Mammary epithelial cell (primary cell): ENCODE results near the gene EYS.

ENCODE experiments used
- EZH2 ChIP-seq: IDR thresholded peaks from 2 replicates; pipeline ENCODE4 v1.6.1; 2012; ENCODE audit warnings: low read length, inconsistent platforms, borderline replicate concordance
- TF ChIP-seq, protein P1 (sequence below), 2 donors: IDR thresholded peaks in 1 of 2; conservative IDR thresholded peaks in 1 of 2; 2 replicates each; pipeline ENCODE4 v1.5.1; 2011 to 2012; ENCODE audit warnings: inconsistent platforms in 2 of 2, low read length in 2 of 2, mild to moderate bottlenecking in 2 of 2, control low read depth in 1 of 2, low read depth in 1 of 2; ENCODE audit not compliant: insufficient read depth in 1 of 2; ENCODE audit errors: extremely low read depth in 1 of 2

DNA sequence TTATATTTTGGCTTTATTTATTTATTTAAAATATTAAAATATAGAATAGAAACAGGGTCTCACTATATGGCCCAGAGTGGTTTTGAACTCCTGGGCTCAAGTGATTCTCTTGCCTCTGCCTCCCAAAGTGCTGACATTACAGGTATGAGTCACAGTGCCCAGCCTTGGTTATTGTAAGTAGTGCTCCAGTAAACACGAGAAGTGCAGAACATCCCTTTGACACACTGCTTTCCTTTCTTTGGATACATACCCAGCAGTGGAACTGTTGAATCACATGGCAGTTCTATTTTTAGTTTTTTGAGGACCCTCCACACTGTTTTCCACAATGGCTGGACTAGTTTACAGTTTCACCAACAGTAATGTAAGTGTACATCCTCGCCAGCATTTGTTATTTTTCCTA is 1867.5 kb downstream of the EYS start:
- TF ChIP-seq, protein P1, sequence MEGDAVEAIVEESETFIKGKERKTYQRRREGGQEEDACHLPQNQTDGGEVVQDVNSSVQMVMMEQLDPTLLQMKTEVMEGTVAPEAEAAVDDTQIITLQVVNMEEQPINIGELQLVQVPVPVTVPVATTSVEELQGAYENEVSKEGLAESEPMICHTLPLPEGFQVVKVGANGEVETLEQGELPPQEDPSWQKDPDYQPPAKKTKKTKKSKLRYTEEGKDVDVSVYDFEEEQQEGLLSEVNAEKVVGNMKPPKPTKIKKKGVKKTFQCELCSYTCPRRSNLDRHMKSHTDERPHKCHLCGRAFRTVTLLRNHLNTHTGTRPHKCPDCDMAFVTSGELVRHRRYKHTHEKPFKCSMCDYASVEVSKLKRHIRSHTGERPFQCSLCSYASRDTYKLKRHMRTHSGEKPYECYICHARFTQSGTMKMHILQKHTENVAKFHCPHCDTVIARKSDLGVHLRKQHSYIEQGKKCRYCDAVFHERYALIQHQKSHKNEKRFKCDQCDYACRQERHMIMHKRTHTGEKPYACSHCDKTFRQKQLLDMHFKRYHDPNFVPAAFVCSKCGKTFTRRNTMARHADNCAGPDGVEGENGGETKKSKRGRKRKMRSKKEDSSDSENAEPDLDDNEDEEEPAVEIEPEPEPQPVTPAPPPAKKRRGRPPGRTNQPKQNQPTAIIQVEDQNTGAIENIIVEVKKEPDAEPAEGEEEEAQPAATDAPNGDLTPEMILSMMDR (conservative IDR thresholded peaks at IDR 0.05 in 1 of 2, IDR thresholded peaks at IDR 0.05 in 1 of 2; ENCODE audit: extremely low read depth in 1 of 2, insufficient read depth in 1 of 2, low read depth in 1 of 2, low read length in 2 of 2) = no peak
- no peak for TF ChIP-seq EZH2
